ENCODE data around the gene ERMP1.

Gene ERMP1

GRCh38 chr9:5848372-5848882, 15.5 kb upstream of the ERMP1 start:
- Histone ChIP-seq H3K4me3 (ENCODE audit: low read depth, low read length) (no peak overlapping the region), H3K4me1 (peaks cover 28% of the 10 kb centered on the region)

DNA sequence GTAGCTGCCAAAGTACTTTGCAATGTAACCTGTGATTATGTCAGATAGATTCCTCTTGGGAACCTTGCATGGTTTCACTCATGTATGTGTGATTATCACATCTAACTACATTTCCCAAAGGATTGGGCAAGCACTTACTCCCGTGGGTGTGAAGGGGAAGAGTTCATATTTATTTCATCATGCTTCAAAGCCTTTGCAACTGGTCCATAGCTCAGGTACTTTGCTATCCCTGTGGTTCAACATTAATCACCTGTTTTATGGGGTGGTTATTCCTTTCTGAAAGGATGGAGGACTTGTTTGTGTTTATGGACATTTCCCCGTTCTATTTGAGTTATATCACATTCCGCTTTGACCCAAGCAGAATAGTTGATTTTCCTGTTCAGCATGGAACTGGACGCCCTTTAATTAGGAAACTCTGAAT, 13.6 kb upstream of the ERMP1 start:
- Histone ChIP-seq H3K9me3 (ENCODE audit: control insufficient read depth, low read length) (no peaks in the 10 kb centered on the region), H3K4me3 (ENCODE audit: low read depth, low read length) (no peak overlapping the region), H2AFZ (no peak overlapping the region), H3K4me1 (peaks cover 31% of the 10 kb centered on the region), H3K27ac (peak overlapping the region; percentile 91), H3K79me2 (no peaks in the 10 kb centered on the region), H3K4me2 (ENCODE audit: low read length) (peak overlapping the region; percentile 23), H3K9ac (no peak overlapping the region), H3K36me3 (ENCODE audit: control insufficient read depth, insufficient read depth, low read length) (no peaks in the 10 kb centered on the region), H3K27me3 (ENCODE audit: control insufficient read depth, insufficient read depth, low read length) (no peaks in the 10 kb centered on the region)
- TF ChIP-seq CTCF (IDR thresholded peaks at IDR 0.05): no peak

More at GRCh38 chr9:5848372-5848882, 15.5 kb upstream of the ERMP1 start:
- no peaks in the 10 kb centered on the region for H3K27me3 ChIP-seq (ENCODE audit: control insufficient read depth, insufficient read depth, low read length)
- no peak overlapping the region for H3K9ac ChIP-seq
- no peaks in the 10 kb centered on the region for H3K36me3 ChIP-seq (ENCODE audit: control insufficient read depth, insufficient read depth, low read length)
- no peak overlapping the region for H3K27ac ChIP-seq
- H2AFZ ChIP-seq: peak overlapping the region; percentile 0
- no peak overlapping the region for H3K4me2 ChIP-seq (ENCODE audit: low read length)
- no peaks in the 10 kb centered on the region for H3K9me3 ChIP-seq (ENCODE audit: control insufficient read depth, low read length)
- TF ChIP-seq CTCF (IDR thresholded peaks at IDR 0.05): no peak
- no peaks in the 10 kb centered on the region for H3K79me2 ChIP-seq

DNA sequence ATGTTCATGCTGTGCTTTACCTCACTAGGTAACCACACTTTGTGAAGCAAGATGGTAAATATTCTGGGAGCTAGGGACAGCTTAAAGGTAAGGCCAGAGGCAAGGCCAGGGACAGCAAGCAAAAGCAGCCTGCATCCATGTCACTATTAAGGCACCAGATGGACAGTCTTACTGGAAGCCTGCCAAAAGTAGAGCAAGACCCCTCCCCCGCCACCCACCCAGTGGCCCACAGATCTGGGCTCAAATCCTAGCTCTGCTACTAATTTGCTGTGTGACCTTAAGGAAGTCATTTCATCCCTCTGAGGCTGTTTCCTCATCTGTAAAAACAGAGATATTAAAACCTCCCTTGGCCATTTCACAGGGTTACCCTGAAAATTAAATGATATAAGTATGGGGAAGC, 13.2 kb upstream of the ERMP1 start:
- H3K27ac ChIP-seq: peak overlapping the region; percentile 91

DNA sequence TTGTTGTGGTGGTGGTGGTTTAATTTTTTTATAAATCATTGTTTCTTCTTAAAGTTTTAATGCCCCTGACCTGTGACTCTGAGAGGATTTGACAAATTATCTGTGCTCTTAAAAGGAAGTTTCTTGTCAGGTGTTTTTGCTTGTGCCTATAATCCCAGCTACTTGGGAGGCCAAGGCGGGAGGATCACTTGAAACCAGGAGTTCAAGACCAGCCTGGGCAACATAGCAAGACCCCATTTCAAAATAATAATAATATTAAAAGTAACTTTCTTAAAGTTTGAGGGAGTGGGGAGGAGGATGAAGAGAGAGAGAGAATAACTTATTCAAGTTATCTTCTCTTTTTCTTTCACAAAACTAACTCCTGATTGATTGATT, 12.2 kb upstream of the ERMP1 start:
- no peak overlapping the region for H3K4me2 ChIP-seq (ENCODE audit: low read length)
- TF ChIP-seq CTCF (IDR thresholded peaks at IDR 0.05): no peak
- no peaks in the 10 kb centered on the region for H3K79me2 ChIP-seq
- no peaks in the 10 kb centered on the region for H3K27me3 ChIP-seq (ENCODE audit: control insufficient read depth, insufficient read depth, low read length)
- peaks cover 31% of the 10 kb centered on the region for H3K4me1 ChIP-seq
- H2AFZ ChIP-seq: no peak overlapping the region
- H3K9me3 ChIP-seq (ENCODE audit: control insufficient read depth, low read length): no peaks in the 10 kb centered on the region
- peak overlapping the region; percentile 91 for H3K27ac ChIP-seq
- H3K36me3 ChIP-seq (ENCODE audit: control insufficient read depth, insufficient read depth, low read length): no peaks in the 10 kb centered on the region
- H3K4me3 ChIP-seq (ENCODE audit: low read depth, low read length): no peak overlapping the region
- H3K9ac ChIP-seq: no peak overlapping the region

More for the DNA sequence above, 13.2 kb upstream of the ERMP1 start:
- Histone ChIP-seq H3K79me2 (no peaks in the 10 kb centered on the region), H3K4me2 (ENCODE audit: low read length) (peak overlapping the region; percentile 23), H3K27me3 (ENCODE audit: control insufficient read depth, insufficient read depth, low read length) (no peaks in the 10 kb centered on the region), H3K4me3 (ENCODE audit: low read depth, low read length) (no peak overlapping the region), H3K9me3 (ENCODE audit: control insufficient read depth, low read length) (no peaks in the 10 kb centered on the region), H3K4me1 (peaks cover 31% of the 10 kb centered on the region), H3K36me3 (ENCODE audit: control insufficient read depth, insufficient read depth, low read length) (no peaks in the 10 kb centered on the region), H3K9ac (no peak overlapping the region), H2AFZ (peak overlapping the region; percentile 72)
- TF ChIP-seq CTCF (IDR thresholded peaks at IDR 0.05): no peak

DNA sequence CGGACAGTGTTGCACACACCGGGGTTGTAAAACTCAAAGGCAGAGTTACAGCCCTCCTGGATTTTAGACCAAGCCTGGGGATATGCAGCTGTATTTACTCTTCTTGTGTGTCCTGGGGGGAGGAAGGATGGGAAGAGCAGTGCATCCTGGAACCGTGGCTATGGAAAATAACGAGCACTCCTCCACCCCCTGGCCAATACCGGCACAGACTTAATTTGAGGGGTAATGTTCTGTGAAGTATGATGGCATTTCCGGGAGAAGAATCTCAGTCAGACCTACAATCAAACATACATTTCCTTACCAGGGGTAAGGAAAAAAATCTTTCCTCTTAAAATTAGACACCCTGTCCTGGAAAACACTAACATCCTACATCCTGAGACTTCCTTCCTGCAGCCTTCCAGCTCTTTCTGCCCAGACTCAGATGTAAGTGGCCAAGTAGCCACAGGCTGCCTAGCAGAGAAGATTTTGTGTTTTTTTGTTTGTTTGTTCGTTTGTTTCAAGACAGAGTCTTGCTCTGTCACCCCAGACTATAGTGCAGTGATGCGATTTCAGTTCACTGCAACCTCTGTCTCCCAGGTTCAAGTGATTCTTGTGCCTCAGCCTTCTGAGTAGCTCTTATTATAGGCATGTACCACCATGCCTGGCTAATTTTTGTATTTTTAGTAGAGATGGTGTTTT, 11.0 kb upstream of the ERMP1 start:
- Histone ChIP-seq H3K79me2 (no peaks in the 10 kb centered on the region), H3K4me3 (ENCODE audit: low read depth, low read length) (peak overlapping the region; percentile 53), H3K4me2 (ENCODE audit: low read length) (peak overlapping the region; percentile 75), H3K27me3 (ENCODE audit: control insufficient read depth, insufficient read depth, low read length) (no peaks in the 10 kb centered on the region), H2AFZ (peak overlapping the region; percentile 39), H3K9ac (no peak overlapping the region), H3K9me3 (ENCODE audit: control insufficient read depth, low read length) (no peaks in the 10 kb centered on the region), H3K4me1 (peaks cover 38% of the 10 kb centered on the region), H3K27ac (peak overlapping the region; percentile 91), H3K36me3 (ENCODE audit: control insufficient read depth, insufficient read depth, low read length) (no peaks in the 10 kb centered on the region)
- peak; percentile 4 for TF ChIP-seq CTCF (IDR thresholded peaks at IDR 0.05)

Data from parathyroid adenoma (tissue), 2 donors.